Measurements from ENCODE around the gene CPZ. TPM values are rescaled to one million over a fixed set of nuclear protein-coding genes. Genes with fewer than 3 reads are reported as not detected.

The CPZ gene
- total and polyA plus RNA-seq, 10 of the 15 experiments (the other 5 are each of a cell fraction or from before 2014, with no cell fraction given), result not detected

GRCh38 chr4:8642651-8643321, 50.2 kb downstream of the CPZ start:
- RAD21 ChIA-PET (ENCODE audit: unreplicated experiment), result no interaction called here
- no peaks in the 10 kb centered on the region for H3K79me2 ChIP-seq (ENCODE audit: control insufficient read depth, insufficient read depth, low read length)
- no TSS peak for BruUV-seq (replicated peaks)
- no peaks in the 10 kb centered on the region for H4K20me1 ChIP-seq (ENCODE audit: control insufficient read depth, insufficient read depth)
- intact Hi-C loops (cut with micrococcal nuclease; ENCODE audit: unreplicated experiment) (no loop called here), in situ Hi-C loops (cut with MboI) (no loop called here)
- TF ChIP-seq, protein P1, sequence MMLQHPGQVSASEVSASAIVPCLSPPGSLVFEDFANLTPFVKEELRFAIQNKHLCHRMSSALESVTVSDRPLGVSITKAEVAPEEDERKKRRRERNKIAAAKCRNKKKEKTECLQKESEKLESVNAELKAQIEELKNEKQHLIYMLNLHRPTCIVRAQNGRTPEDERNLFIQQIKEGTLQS (IDR thresholded peaks at IDR 0.05; ENCODE audit: borderline replicate concordance, extremely low read depth, low read depth, low read length), result no peak
- no peak for TF ChIP-seq CHD4 (IDR thresholded peaks at IDR 0.05)
- TF ChIP-seq BMI1 (IDR thresholded peaks at IDR 0.05; ENCODE audit: borderline replicate concordance), result no peak
- no peak for TF ChIP-seq GABPA (IDR thresholded peaks at IDR 0.05; ENCODE audit: low read depth)
- no peak for TF ChIP-seq MTA3 (IDR thresholded peaks at IDR 0.05; ENCODE audit: borderline replicate concordance, low read length)
- TF ChIP-seq IKZF1 (conservative IDR thresholded peaks at IDR 0.05), result no peak
- no peak for TF ChIP-seq HDAC6 (IDR thresholded peaks at IDR 0.05; ENCODE audit: unreplicated experiment)
- TF ChIP-seq RCOR1 (conservative IDR thresholded peaks at IDR 0.05; ENCODE audit: low read depth, low read length), result no peak
- no peak for TF ChIP-seq CTCF (IDR thresholded peaks at IDR 0.05 in 2 of 3, conservative IDR thresholded peaks at IDR 0.05 in 1 of 3; ENCODE audit: control insufficient read depth in 2 of 3, extremely low read depth in 1 of 3, insufficient read depth in 1 of 3, low read depth in 3 of 3, low read length in 3 of 3)
- TF ChIP-seq YY1 (IDR thresholded peaks at IDR 0.05; ENCODE audit: low read depth, low read length), result no peak
- no peak for TF ChIP-seq ZNF687 (IDR thresholded peaks at IDR 0.05)
- no peak for TF ChIP-seq CBX5 (IDR thresholded peaks at IDR 0.05; ENCODE audit: low read depth)
- ATAC-seq (no peak), FAIRE-seq (no peak), DNase-seq (ENCODE audit: low read depth, low spot score) (no peak)
- H3K4me3 ChIP-seq, result no peak overlapping the region
- no peak overlapping the region for H3K9ac ChIP-seq (ENCODE audit: control insufficient read depth, insufficient read depth, low read length)
- SMC1A ChIA-PET (ENCODE audit: uncharacterized antibody, unreplicated experiment), result no interaction called here
- CTCF ChIA-PET, result no interaction called here
- H3K4me1 ChIP-seq (ENCODE audit: control insufficient read depth, insufficient read depth, low read length), result no peaks in the 10 kb centered on the region
- H3K36me3 ChIP-seq (ENCODE audit: control insufficient read depth in 2 of 2, insufficient read depth in 2 of 2, low read length in 1 of 2), result no peaks in the 10 kb centered on the region
- no peak overlapping the region for H3K27ac ChIP-seq (ENCODE audit: control insufficient read depth, insufficient read depth)
- 20% methylated on average over 12 of the region's 12 CpGs for WGBS (ENCODE audit: insufficient coverage, insufficient replicate concordance, low lambda C conversion rate, missing lambda C conversion rate)
- no peak overlapping the region for H2AFZ ChIP-seq (ENCODE audit: control insufficient read depth, low read depth, low read length)
- no peaks in the 10 kb centered on the region; a peak in 2 of 4 replicates for H3K27me3 ChIP-seq (replicated peaks in 1 of 2; ENCODE audit: control insufficient read depth in 2 of 2, insufficient read depth in 2 of 2, low read length in 1 of 2)
- POLR2A ChIA-PET, result no interaction called here
- H3K9me3 ChIP-seq (replicated peaks; ENCODE audit: control insufficient read depth, insufficient read depth, low read length), result no peaks in the 10 kb centered on the region
- H3K4me2 ChIP-seq (ENCODE audit: control insufficient read depth, insufficient read depth), result no peak overlapping the region

All from GM12878 (cell line).